ENCODE data around the gene WDR20.
"Not testable (repeated sequence)": the region's sequence is repeated elsewhere in the genome, so short reads cannot be mapped to it uniquely, and the experiment has no call there.

The WDR20 gene

GRCh38 chr14:102141797-102142196 lies 2.1 kb downstream of the WDR20 start:
- no peak for FAIRE-seq
- TF ChIP-seq POLR2A (IDR thresholded peaks at IDR 0.05; ENCODE audit: low read depth, low read length): no peak
- DNase-seq (ENCODE audit: insufficient read length, low spot score): no peak

- TF ChIP-seq POLR2A (IDR thresholded peaks at IDR 0.05; ENCODE audit: low read depth, low read length): no peak
- DNase-seq (ENCODE audit: insufficient read length, low spot score): no peak
- no peak for FAIRE-seq
Measured at GRCh38 chr14:102144914-102145313, 5.2 kb downstream of the WDR20 start.

- FAIRE-seq (no peak), DNase-seq (ENCODE audit: insufficient read length, low spot score) (no peak)
- TF ChIP-seq POLR2A (IDR thresholded peaks at IDR 0.05; ENCODE audit: low read depth, low read length): no peak
Measured at GRCh38 chr14:102145395-102145794, 5.7 kb downstream of the WDR20 start.

GRCh38 chr14:102146423-102146822 lies 6.7 kb downstream of the WDR20 start:
- TF ChIP-seq POLR2A (IDR thresholded peaks at IDR 0.05; ENCODE audit: low read depth, low read length): no peak
- DNase-seq (ENCODE audit: insufficient read length, low spot score) (no peak), FAIRE-seq (no peak)

GRCh38 chr14:102150083-102150482 lies 10.4 kb downstream of the WDR20 start:
- FAIRE-seq (no peak), DNase-seq (ENCODE audit: insufficient read length, low spot score) (no peak)
- no peak for TF ChIP-seq POLR2A (IDR thresholded peaks at IDR 0.05; ENCODE audit: low read depth, low read length)

- DNase-seq (ENCODE audit: insufficient read length, low spot score) (no peak), FAIRE-seq (no peak)
- no peak for TF ChIP-seq POLR2A (IDR thresholded peaks at IDR 0.05; ENCODE audit: low read depth, low read length)
Measured at GRCh38 chr14:102150744-102151143, 11.0 kb downstream of the WDR20 start.

- not testable (repeated sequence) for FAIRE-seq
Measured at GRCh38 chr14:102151411-102151810, 11.7 kb downstream of the WDR20 start.

GRCh38 chr14:102154121-102154520 lies 14.4 kb downstream of the WDR20 start:
- TF ChIP-seq POLR2A (IDR thresholded peaks at IDR 0.05; ENCODE audit: low read depth, low read length): no peak
- FAIRE-seq (no peak), DNase-seq (ENCODE audit: insufficient read length, low spot score) (no peak)

More at GRCh38 chr14:102151411-102151810, 11.7 kb downstream of the WDR20 start:
- DNase-seq (ENCODE audit: insufficient read length, low spot score): not testable (repeated sequence)

- no peak for DNase-seq (ENCODE audit: insufficient read length, low spot score)
- TF ChIP-seq POLR2A (IDR thresholded peaks at IDR 0.05; ENCODE audit: low read depth, low read length): no peak
- peak; percentile 77 for FAIRE-seq
Measured at GRCh38 chr14:102154821-102155549, 15.3 kb downstream of the WDR20 start.

- no peak for DNase-seq (ENCODE audit: insufficient read length, low spot score)
- no peak for TF ChIP-seq POLR2A (IDR thresholded peaks at IDR 0.05; ENCODE audit: low read depth, low read length)
- FAIRE-seq: peak; percentile 77
Measured at GRCh38 chr14:102157346-102157745, 17.6 kb downstream of the WDR20 start.

GRCh38 chr14:102158797-102159196 lies 19.1 kb downstream of the WDR20 start:
- FAIRE-seq (no peak), DNase-seq (ENCODE audit: insufficient read length, low spot score) (no peak)
- no peak for TF ChIP-seq POLR2A (IDR thresholded peaks at IDR 0.05; ENCODE audit: low read depth, low read length)

- FAIRE-seq (no peak), DNase-seq (ENCODE audit: insufficient read length, low spot score) (no peak)
- no peak for TF ChIP-seq POLR2A (IDR thresholded peaks at IDR 0.05; ENCODE audit: low read depth, low read length)
Measured at GRCh38 chr14:102159841-102160240, 20.1 kb downstream of the WDR20 start.

- DNase-seq (ENCODE audit: insufficient read length, low spot score): no peak
- no peak for TF ChIP-seq POLR2A (IDR thresholded peaks at IDR 0.05; ENCODE audit: low read depth, low read length)
- FAIRE-seq: no peak
Measured at GRCh38 chr14:102162487-102162886, 22.8 kb downstream of the WDR20 start.

GRCh38 chr14:102164241-102164641 lies 24.5 kb downstream of the WDR20 start:
- TF ChIP-seq POLR2A (IDR thresholded peaks at IDR 0.05; ENCODE audit: low read depth, low read length): no peak
- FAIRE-seq: peak; percentile 93
- DNase-seq (ENCODE audit: insufficient read length, low spot score): no peak

- FAIRE-seq: no peak
Measured at GRCh38 chr14:102164965-102165364, 25.3 kb downstream of the WDR20 start.

More at GRCh38 chr14:102164965-102165364, 25.3 kb downstream of the WDR20 start:
- DNase-seq (ENCODE audit: insufficient read length, low spot score): no peak
- no peak for TF ChIP-seq POLR2A (IDR thresholded peaks at IDR 0.05; ENCODE audit: low read depth, low read length)

Data from H54 (cell line).